HG02852 (cell line): ENCODE measurements around the gene SMURF1.

ENCODE experiments used
- ATAC-seq: cut with Tn5 transposase; IDR thresholded peaks from one replicate; pipeline ENCODE4 v1.9.1; 2021; ENCODE audit warnings: mild to moderate bottlenecking, moderate library complexity; ENCODE audit not compliant: unreplicated experiment

The SMURF1 gene

DNA sequence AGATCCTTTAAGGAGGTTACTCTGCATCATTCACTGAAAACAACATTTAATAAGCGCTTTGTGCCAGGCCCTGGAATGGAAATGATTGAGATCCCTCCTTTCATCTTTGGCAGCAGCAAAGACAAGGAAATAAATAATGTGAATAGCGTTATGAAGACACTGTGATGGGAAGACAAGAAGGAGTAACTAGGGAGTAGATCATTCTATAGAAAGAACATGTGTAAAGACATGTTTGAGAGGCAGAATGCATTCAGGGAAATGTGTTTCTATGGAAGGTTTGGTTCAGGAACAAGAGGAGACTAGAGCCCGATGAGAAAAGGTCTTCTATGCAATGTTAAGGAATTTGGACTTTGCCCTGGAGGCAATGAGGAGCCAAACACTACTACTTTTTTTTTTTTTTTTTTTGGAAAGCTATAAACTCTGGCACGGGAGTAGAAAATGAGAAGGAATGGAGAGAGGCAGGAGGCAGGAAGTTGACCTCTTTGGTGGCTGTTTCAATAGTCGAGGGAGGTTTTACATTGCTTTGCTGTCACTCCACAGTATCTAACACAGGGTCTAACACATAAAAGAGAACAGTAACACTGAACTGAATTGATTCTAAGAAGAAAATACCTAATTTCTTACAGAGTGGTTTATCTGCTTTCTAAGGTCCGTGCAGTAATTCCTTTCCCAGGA lies 44.9 kb downstream of the SMURF1 start:
- no peak for ATAC-seq

DNA sequence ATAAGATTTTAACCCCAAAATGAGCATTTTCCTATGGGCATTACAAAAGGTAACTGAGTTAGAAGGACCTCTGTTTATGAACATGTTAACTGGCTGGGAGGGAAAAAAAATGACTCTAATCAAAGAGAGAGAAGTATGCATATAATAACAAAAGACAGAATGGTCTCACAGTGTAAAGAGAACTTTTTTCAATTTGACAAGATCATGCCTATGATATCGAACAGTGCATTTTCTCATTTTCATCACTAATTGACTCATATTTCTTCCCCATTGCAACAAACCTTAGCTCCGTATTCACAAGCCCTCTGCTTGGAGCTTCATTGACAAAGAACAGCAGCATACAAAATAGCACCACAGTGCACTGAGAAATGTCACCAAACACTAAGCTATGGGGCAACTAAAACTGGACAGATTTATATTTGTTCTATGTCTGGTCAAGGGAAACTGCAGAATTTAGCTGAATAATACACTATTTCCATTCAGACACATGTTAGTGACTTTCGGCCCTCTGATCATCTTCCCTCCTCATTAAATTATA lies 45.6 kb downstream of the SMURF1 start:
- no peak for ATAC-seq

DNA sequence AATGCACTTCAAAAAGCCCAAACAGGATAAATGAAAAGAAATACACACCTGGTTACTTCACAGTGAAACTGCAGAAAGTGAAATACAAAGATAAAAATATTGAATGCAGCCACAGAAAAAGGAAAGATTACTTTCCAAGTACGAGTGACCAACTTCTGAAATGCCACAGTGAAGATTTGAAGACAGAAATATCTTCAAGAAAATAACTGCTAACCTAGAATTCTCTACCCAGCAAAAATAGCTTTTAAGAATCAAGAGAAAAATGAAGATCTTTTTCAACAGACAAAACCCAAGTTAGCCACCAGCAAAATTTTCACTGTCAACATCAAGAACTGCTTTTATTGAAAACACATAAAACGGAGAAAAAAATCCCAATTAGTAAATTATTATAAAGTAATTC lies 46.2 kb downstream of the SMURF1 start:
- ATAC-seq: no peak

DNA sequence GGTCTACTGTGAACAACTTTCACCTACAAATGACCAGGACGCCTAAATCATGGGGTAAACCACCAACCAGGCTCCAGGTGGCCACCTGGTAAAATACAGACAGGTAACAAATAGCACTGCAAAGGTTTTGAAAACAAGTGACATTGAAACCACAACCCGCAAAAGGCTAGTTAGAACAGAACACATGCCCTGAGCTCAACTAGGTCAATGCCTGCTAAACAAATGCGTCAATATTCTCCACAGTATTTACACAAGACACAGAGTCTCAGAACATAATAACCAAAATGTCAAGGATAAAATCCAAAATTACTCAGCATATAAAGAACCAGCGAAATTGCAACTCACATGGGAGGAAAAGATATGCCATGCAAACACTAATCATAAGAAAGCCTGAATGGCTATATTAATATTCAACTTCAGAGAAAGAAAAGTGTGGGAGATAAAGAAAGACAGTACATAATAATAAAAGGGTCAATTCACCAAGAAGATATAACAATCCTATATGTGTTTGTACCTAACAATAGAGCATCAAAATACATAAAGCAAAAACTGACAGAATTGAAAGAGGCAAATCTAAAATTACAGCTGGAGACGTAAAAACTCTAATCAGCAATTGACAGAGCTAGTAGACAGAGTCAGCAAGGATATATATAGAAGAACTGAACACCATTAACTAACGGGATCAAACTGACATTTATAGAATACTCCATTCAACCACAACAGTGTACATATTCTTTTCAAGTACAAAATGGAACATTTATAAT lies 47.6 kb downstream of the SMURF1 start:
- ATAC-seq: no peak

DNA sequence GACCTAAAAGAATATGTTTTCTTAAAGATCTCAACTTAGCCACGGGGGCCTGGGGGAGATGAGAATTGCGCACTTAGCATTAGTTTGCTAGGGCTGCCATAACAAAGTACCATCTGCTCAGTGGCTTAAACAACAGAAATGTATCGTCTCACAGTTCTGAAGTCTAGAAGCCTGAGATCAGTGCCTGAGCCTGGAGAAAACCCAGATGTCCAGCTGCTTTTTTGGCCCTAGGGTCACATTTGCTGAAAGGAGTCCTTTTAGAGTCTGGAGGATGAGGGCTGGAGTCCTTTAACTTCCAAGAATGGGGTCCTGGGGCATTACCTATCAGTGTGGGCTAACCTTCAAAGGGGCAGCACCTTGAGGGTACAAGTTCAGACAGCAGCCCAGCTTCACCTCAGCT lies 48.2 kb downstream of the SMURF1 start:
- ATAC-seq: no peak

- ATAC-seq: no peak
These were observed 49.5 kb downstream of the SMURF1 start for GRCh38 chr7:99094401-99094800.

GRCh38 chr7:99092064-99092720 lies 51.7 kb downstream of the SMURF1 start:
- no peak for ATAC-seq

- no peak for ATAC-seq
These were observed 53.0 kb downstream of the SMURF1 start for GRCh38 chr7:99090771-99091542.

DNA sequence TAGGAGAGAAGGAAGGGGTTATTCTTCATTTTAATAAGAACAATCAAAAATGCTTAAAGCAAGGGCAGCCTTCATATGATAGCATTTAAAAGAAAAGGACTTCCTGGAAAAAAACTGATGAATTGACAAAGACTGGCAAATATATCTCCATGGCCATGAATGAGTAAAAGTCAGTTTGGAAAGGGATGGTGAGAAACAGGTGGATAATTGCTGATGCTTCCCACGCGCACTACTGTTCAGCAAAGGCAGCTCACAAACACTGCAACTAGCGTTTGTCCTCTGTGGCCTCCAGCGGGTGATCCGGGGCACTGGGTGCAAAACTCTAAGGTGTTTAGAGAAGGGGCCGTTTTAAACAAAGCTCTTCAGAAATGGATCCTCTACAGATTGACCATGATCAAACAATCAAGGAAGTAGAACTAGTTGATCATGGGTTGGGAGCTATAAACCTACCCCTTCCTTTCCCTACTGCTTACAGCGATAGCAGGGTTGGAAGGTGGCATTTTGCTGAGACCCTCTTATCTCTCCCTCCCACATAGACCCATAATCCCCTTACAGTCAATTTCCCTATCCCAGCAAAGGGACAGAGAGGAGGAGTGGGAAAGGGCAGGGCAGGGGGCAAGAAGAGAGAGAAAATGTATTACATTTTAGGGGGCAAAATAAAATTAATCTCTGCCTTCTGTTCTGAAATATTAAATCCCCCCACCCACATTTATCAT lies 53.8 kb downstream of the SMURF1 start:
- ATAC-seq: no peak

- no peak for ATAC-seq
These were observed 57.0 kb downstream of the SMURF1 start for GRCh38 chr7:99086944-99087343.

- no peak for ATAC-seq
These were observed 57.4 kb downstream of the SMURF1 start for GRCh38 chr7:99086532-99086931.

GRCh38 chr7:99083733-99084132 lies 60.2 kb downstream of the SMURF1 start:
- no peak for ATAC-seq

DNA sequence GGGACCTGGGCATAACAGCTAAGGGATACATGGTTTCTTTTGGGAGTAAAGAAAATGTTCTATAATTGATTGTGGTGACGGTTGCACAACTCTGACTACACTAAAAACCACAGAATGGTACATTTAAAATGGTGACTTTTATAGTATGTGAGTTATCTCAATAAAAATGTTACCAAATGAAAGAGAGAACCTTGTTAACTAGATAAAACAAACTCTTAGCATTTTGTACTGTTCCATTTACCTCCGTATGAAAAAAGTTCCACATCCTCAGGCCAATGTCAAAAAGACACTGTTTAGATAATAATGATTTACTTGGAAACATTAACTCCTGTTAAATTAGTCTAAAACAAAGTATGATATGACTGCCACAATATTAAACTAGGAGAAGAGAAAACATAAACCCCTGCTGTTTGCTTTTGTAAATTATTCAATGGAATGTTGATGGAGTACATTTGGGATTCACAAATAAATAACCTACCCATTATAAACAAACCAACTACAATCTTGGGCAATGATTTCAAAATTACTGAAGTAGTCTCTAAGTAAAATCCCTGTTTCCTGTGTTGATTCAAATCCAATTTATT lies 60.7 kb downstream of the SMURF1 start:
- ATAC-seq: no peak

GRCh38 chr7:99080679-99081078 lies 63.2 kb downstream of the SMURF1 start:
- no peak for ATAC-seq

- ATAC-seq: no peak
These were observed 64.8 kb downstream of the SMURF1 start for GRCh38 chr7:99079104-99079503.

GRCh38 chr7:99078416-99078815 lies 65.5 kb downstream of the SMURF1 start:
- no peak for ATAC-seq

- ATAC-seq: no peak
These were observed 67.3 kb downstream of the SMURF1 start for GRCh38 chr7:99076615-99077014.

- no peak for ATAC-seq
These were observed 70.0 kb downstream of the SMURF1 start for GRCh38 chr7:99073839-99074446.

GRCh38 chr7:99072126-99072525 lies 71.8 kb downstream of the SMURF1 start:
- no peak for ATAC-seq

- no peak for ATAC-seq
These were observed 73.5 kb downstream of the SMURF1 start for GRCh38 chr7:99070361-99070760.
